ENCODE measurements around the gene FOXRED1. TPM values are rescaled to one million over a fixed set of nuclear protein-coding genes. Genes with fewer than 3 reads are reported as not detected.
A peak's percentile ranks its signal among the peaks of the same experiment; 100 is the strongest.
"Not testable (repeated sequence)": the region's sequence is repeated elsewhere in the genome, so short reads cannot be mapped to it uniquely, and the experiment has no call there.

Gene FOXRED1
- total RNA-seq, 2 donors from 2014 or later, result 21.7 to 24.9 TPM

- H3K4me1 Mint-ChIP-seq; H3K27ac Mint-ChIP-seq; H3K36me3 Mint-ChIP-seq (ENCODE audit: low read depth); H3K9me3 ChIP-seq (ENCODE audit: control insufficient read depth, low read length, poor library complexity, severe bottlenecking); ATAC-seq; DNase-seq; H3K27me3 Mint-ChIP-seq; H3K4me3 Mint-ChIP-seq: not testable (repeated sequence)
These were observed 13.4 kb upstream of the FOXRED1 start for GRCh38 chr11:126255507-126255906.

- no peak for ATAC-seq
- Mint-ChIP-seq H3K4me1 (peaks cover 10% of the 10 kb centered on the region), H3K36me3 (ENCODE audit: low read depth) (peaks cover 5% of the 10 kb centered on the region), H3K4me3 (no peak overlapping the region), H3K27ac (no peak overlapping the region), H3K27me3 (no peaks in the 10 kb centered on the region)
- H3K9me3 ChIP-seq (ENCODE audit: control insufficient read depth, low read length, poor library complexity, severe bottlenecking), result no peaks in the 10 kb centered on the region
- DNase-seq, result no peak
These were observed 12.7 kb upstream of the FOXRED1 start for GRCh38 chr11:126256216-126256615.

- Mint-ChIP-seq H3K27ac (peak overlapping the region; percentile 24), H3K4me3 (no peak overlapping the region), H3K27me3 (no peaks in the 10 kb centered on the region), H3K4me1 (peaks cover 11% of the 10 kb centered on the region), H3K36me3 (ENCODE audit: low read depth) (peaks cover 5% of the 10 kb centered on the region)
- no peak for DNase-seq
- H3K9me3 ChIP-seq (ENCODE audit: control insufficient read depth, low read length, poor library complexity, severe bottlenecking), result no peaks in the 10 kb centered on the region
- no peak for ATAC-seq
These were observed 11.8 kb upstream of the FOXRED1 start for GRCh38 chr11:126257144-126257543.

- Mint-ChIP-seq H3K4me1 (peaks cover 11% of the 10 kb centered on the region), H3K4me3 (no peak overlapping the region), H3K27ac (no peak overlapping the region), H3K36me3 (ENCODE audit: low read depth) (peaks cover 5% of the 10 kb centered on the region), H3K27me3 (no peaks in the 10 kb centered on the region)
- H3K9me3 ChIP-seq (ENCODE audit: control insufficient read depth, low read length, poor library complexity, severe bottlenecking), result no peaks in the 10 kb centered on the region
- ATAC-seq (no peak), DNase-seq (no peak)
These were observed 11.2 kb upstream of the FOXRED1 start for GRCh38 chr11:126257764-126258163.

GRCh38 chr11:126262216-126262615, 6.7 kb upstream of the FOXRED1 start:
- ATAC-seq, result peak; percentile 3
- H3K27ac Mint-ChIP-seq, result peak overlapping the region; percentile 57
- peaks cover 3% of the 10 kb centered on the region for H3K36me3 Mint-ChIP-seq (ENCODE audit: low read depth)
- peaks cover 16% of the 10 kb centered on the region for H3K4me1 Mint-ChIP-seq
- H3K27me3 Mint-ChIP-seq, result no peaks in the 10 kb centered on the region
- H3K4me3 Mint-ChIP-seq, result no peak overlapping the region
- no peaks in the 10 kb centered on the region for H3K9me3 ChIP-seq (ENCODE audit: control insufficient read depth, low read length, poor library complexity, severe bottlenecking)
- DNase-seq, result no peak

- H3K4me1 Mint-ChIP-seq, result peaks cover 23% of the 10 kb centered on the region
- H3K36me3 Mint-ChIP-seq (ENCODE audit: low read depth), result peaks cover 3% of the 10 kb centered on the region
- no peak overlapping the region for H3K27ac Mint-ChIP-seq
- ATAC-seq (no peak), DNase-seq (no peak)
- H3K27me3 Mint-ChIP-seq, result no peaks in the 10 kb centered on the region
- no peak overlapping the region for H3K4me3 Mint-ChIP-seq
- no peaks in the 10 kb centered on the region for H3K9me3 ChIP-seq (ENCODE audit: control insufficient read depth, low read length, poor library complexity, severe bottlenecking)
These were observed 5.5 kb upstream of the FOXRED1 start for GRCh38 chr11:126263489-126263888.

GRCh38 chr11:126265811-126266210, 3.1 kb upstream of the FOXRED1 start:
- ATAC-seq (no peak), DNase-seq (no peak)
- Mint-ChIP-seq H3K27me3 (no peaks in the 10 kb centered on the region), H3K4me3 (peak overlapping the region; percentile 55), H3K27ac (peak overlapping the region; percentile 75), H3K36me3 (ENCODE audit: low read depth) (peaks cover 3% of the 10 kb centered on the region), H3K4me1 (peaks cover 39% of the 10 kb centered on the region)
- no peaks in the 10 kb centered on the region for H3K9me3 ChIP-seq (ENCODE audit: control insufficient read depth, low read length, poor library complexity, severe bottlenecking)

GRCh38 chr11:126267650-126268049, 1.3 kb upstream of the FOXRED1 start:
- peaks cover 35% of the 10 kb centered on the region for H3K4me1 Mint-ChIP-seq
- H3K27me3 Mint-ChIP-seq, result no peaks in the 10 kb centered on the region
- no peak for ATAC-seq
- no peaks in the 10 kb centered on the region for H3K9me3 ChIP-seq (ENCODE audit: control insufficient read depth, low read length, poor library complexity, severe bottlenecking)
- peak overlapping the region; percentile 100 for H3K27ac Mint-ChIP-seq
- no peak for DNase-seq
- peak overlapping the region; percentile 96 for H3K4me3 Mint-ChIP-seq
- H3K36me3 Mint-ChIP-seq (ENCODE audit: low read depth), result peaks cover 3% of the 10 kb centered on the region

- peaks cover 3% of the 10 kb centered on the region for H3K36me3 Mint-ChIP-seq (ENCODE audit: low read depth)
- H3K4me1 Mint-ChIP-seq, result peaks cover 34% of the 10 kb centered on the region
- no peak for ATAC-seq
These were observed 620 bp upstream of the FOXRED1 start for GRCh38 chr11:126268361-126268707.

GRCh38 chr11:126277322-126277721, 8.4 kb downstream of the FOXRED1 start:
- no peak overlapping the region for H3K27ac Mint-ChIP-seq
- peaks cover 4% of the 10 kb centered on the region for H3K36me3 Mint-ChIP-seq (ENCODE audit: low read depth)
- peaks cover 27% of the 10 kb centered on the region for H3K4me1 Mint-ChIP-seq
- no peak overlapping the region for H3K4me3 Mint-ChIP-seq
- no peaks in the 10 kb centered on the region for H3K27me3 Mint-ChIP-seq
- no peaks in the 10 kb centered on the region for H3K9me3 ChIP-seq (ENCODE audit: control insufficient read depth, low read length, poor library complexity, severe bottlenecking)
- no peak for DNase-seq
- no peak for ATAC-seq

More at GRCh38 chr11:126268361-126268707, 620 bp upstream of the FOXRED1 start:
- Mint-ChIP-seq H3K27me3 (no peaks in the 10 kb centered on the region), H3K27ac (peak overlapping the region; percentile 100), H3K4me3 (peak overlapping the region; percentile 96)
- no peak for DNase-seq
- H3K9me3 ChIP-seq (ENCODE audit: control insufficient read depth, low read length, poor library complexity, severe bottlenecking), result no peaks in the 10 kb centered on the region

- H3K27me3 Mint-ChIP-seq, result no peaks in the 10 kb centered on the region
- no peak for DNase-seq
- H3K4me3 Mint-ChIP-seq, result no peak overlapping the region
- H3K4me1 Mint-ChIP-seq, result peaks cover 30% of the 10 kb centered on the region
- no peak for ATAC-seq
- H3K36me3 Mint-ChIP-seq (ENCODE audit: low read depth), result peaks cover 4% of the 10 kb centered on the region
- no peaks in the 10 kb centered on the region for H3K9me3 ChIP-seq (ENCODE audit: control insufficient read depth, low read length, poor library complexity, severe bottlenecking)
- no peak overlapping the region for H3K27ac Mint-ChIP-seq
These were observed 8.8 kb downstream of the FOXRED1 start for GRCh38 chr11:126277780-126278179.

- no peaks in the 10 kb centered on the region for H3K27me3 Mint-ChIP-seq
- H3K27ac Mint-ChIP-seq, result peak overlapping the region; percentile 72
- H3K4me3 Mint-ChIP-seq, result no peak overlapping the region
- H3K9me3 ChIP-seq (ENCODE audit: control insufficient read depth, low read length, poor library complexity, severe bottlenecking), result no peaks in the 10 kb centered on the region
- H3K4me1 Mint-ChIP-seq, result peaks cover 34% of the 10 kb centered on the region
- ATAC-seq (no peak), DNase-seq (no peak)
- peaks cover 8% of the 10 kb centered on the region for H3K36me3 Mint-ChIP-seq (ENCODE audit: low read depth)
These were observed 10.2 kb downstream of the FOXRED1 start for GRCh38 chr11:126279191-126279590.

- no peaks in the 10 kb centered on the region for H3K27me3 Mint-ChIP-seq
- ATAC-seq (no peak), DNase-seq (no peak)
- H3K4me3 Mint-ChIP-seq, result peak overlapping the region; percentile 58
- H3K36me3 Mint-ChIP-seq (ENCODE audit: low read depth), result peaks cover 5% of the 10 kb centered on the region
- H3K27ac Mint-ChIP-seq, result peak overlapping the region; percentile 97
- no peaks in the 10 kb centered on the region for H3K9me3 ChIP-seq (ENCODE audit: control insufficient read depth, low read length, poor library complexity, severe bottlenecking)
- peaks cover 38% of the 10 kb centered on the region for H3K4me1 Mint-ChIP-seq
These were observed 11.6 kb downstream of the FOXRED1 start for GRCh38 chr11:126280595-126280994.

GRCh38 chr11:126281245-126281644, 12.3 kb downstream of the FOXRED1 start:
- DNase-seq, result no peak
- H3K27me3 Mint-ChIP-seq, result no peaks in the 10 kb centered on the region
- peaks cover 4% of the 10 kb centered on the region for H3K36me3 Mint-ChIP-seq (ENCODE audit: low read depth)
- H3K4me3 Mint-ChIP-seq, result peak overlapping the region; percentile 77
- H3K27ac Mint-ChIP-seq, result peak overlapping the region; percentile 97
- ATAC-seq, result no peak
- peaks cover 36% of the 10 kb centered on the region for H3K4me1 Mint-ChIP-seq
- no peaks in the 10 kb centered on the region for H3K9me3 ChIP-seq (ENCODE audit: control insufficient read depth, low read length, poor library complexity, severe bottlenecking)

All from T-helper 17 cell (primary cell).